CD1c-positive myeloid dendritic cell (primary cell): ENCODE results near the gene DOCK4.
A peak's percentile ranks its signal among the peaks of the same experiment; 100 is the strongest.

Experiments used
- DNase-seq: peaks from one replicate; pipeline ENCODE4 v3.0.0-alpha.2; 2016; ENCODE audit errors: extremely low spot score

Gene DOCK4

DNA sequence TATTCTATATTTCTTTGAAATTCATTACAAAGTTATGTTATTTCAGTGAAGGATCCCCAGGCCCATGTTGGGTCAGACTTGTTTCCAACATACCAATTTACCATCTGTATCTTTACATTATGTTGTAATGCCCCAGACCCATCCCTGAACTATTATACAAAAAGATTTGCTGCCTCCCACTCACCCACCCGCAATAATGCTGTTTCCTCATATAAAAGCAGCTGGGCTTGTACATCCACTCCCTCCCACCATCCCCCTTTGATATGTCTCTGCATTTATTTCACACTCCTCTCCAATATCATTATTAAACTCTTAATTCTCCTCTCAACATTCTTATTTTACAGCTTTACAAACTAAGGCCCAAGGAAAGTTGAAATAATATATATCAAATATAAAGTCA lies 153.7 kb downstream of the DOCK4 start:
- no peak for DNase-seq

DNA sequence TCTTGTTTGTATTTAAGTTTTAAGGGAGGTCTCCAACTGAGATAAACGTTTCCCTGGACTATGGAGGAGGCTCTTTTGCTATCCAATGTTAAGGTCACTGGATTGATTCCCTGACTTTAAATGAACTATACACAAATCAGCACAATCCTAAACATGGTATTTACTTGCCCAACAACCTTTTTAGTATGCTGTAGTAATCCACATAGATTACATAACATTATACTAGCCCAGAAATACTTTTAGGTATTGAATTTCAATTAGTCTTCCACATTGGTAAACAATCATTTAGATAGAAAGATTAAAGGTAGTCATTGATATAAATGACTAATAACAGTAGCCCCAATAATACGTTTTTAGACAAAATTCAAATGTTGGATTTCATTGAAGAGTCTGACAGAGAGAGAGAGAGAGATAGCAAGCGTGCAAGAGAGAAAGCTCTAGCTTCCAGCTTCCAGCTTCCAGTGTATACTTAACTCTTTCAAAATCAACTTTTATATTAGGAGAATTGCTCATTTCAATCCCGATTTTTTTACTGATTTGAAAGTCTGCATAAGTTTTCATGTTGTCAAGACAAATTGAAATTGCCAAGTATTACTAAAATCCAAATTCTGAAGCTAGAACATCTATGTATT lies 155.8 kb downstream of the DOCK4 start:
- no peak for DNase-seq

DNA sequence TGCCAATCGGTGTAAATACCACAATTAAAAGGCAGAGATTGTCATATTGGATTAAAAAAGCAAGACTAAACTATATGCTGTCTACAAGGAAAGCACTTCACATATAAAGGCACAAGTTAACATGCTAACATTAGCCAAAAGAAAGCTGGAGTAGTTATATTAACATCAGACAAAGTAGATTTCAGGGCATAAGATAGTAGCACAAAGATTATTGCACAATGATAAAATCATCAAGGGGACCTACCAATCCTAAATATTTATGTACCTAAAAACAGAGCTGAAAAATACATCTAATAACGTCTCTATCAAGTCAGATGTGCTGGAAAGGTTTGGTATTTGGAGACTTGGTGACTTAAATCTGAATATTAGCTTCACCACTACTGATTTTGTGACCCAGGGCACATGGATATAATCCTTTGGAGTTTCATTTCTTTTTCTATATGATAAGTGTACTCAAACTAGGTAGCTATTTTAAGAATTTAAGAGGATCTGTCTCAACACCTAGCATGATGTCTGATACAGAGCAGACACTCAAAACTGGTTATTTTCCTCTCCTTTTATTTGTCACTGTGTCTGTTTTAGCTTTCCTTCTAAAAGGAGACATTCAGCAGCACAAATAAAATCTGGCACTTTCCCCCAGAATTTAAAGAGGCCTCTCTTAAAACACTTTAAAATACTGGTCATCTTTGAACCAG lies 156.5 kb downstream of the DOCK4 start:
- DNase-seq = no peak

DNA sequence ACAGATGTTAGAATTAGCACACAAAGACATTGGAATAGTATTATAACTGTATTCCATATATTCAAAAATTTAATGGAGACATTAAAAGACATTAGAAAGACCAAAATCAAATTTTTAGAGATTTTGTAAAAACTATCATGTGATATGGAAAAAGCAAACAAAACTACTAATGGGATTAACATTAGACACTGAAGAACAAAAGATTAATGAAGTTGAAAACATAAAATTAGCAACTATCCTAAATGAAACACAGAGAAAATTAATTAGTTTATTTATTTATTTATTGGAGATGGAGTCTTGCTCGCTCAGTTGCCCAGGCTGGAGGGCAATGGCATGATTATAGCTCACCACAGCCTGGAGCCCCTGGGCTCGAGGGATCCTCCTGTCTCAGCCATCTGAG lies 158.8 kb downstream of the DOCK4 start:
- no peak for DNase-seq

DNA sequence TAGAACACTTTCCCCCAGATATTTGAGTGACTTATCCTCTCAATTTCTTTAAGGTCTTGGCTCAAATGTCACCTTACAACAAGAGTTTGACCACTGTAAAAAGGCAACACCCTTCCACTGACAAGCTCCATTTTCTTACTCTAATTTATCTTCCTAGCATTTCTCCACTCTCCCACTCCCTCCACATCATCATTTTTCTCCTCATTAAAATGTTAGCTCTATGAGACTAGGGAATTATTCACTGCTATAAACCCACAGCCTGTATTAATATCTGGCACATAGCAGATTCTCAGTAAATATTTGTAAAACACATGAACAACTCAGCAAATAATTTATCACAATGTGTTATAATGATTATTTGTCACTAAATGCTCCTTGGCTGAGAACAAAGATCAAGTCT lies 161.0 kb downstream of the DOCK4 start:
- DNase-seq = no peak

DNA sequence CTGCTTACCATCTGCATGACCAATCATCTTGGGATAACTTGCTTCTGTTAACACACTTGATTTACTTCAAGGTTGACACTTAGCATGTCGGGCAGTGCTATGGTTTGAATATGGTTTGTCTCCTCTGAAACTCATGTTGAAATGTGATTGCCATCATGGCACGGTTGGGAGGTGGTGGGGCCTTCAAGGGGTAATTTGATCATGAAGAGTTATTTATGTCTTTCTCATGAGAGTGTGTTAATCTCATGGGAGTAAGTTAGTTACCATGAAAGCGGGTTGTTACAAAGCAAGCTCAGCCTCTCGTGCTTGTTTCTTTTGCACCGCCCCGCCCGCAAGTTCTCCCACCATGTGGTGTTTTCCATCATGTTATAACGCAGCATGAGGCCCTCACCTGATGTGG lies 163.6 kb downstream of the DOCK4 start:
- no peak for DNase-seq

DNA sequence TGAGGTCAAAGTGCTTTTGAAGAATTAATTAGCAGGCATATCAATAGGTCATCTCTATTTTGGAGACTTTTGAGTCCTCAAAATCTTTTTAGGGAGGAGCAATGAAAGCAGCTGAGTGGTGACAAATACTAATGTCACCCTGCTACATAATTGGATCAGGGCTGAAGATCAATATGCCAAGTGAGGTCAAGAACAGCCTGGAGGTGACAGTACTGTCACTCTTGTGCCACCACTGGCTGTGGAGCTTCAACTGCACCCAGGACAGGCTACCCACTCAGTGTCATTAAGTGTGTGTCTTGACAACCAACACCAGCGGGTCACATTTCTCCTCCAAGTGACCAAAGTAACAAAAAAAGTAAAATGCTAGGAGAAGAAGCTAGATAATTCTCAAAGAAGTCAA lies 167.8 kb downstream of the DOCK4 start:
- no peak for DNase-seq

DNA sequence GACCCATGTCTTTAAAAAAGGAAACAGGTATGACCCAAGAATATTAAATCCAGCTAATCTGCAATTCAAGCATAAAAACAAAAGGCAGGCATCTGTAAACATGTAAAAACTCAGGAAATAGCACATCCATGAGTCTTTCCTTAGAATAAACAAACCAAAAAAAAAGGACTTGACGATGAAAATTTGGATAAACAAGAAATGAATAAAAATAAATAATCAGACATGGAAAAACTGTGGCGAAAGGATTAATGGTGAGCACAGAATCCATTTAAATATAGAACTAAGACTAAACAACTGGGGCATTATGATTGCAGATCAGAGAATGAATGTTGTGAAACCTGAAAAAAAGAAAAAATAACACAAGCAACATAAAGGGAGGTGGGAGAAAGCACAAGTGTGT lies 170.1 kb downstream of the DOCK4 start:
- no peak for DNase-seq

DNA sequence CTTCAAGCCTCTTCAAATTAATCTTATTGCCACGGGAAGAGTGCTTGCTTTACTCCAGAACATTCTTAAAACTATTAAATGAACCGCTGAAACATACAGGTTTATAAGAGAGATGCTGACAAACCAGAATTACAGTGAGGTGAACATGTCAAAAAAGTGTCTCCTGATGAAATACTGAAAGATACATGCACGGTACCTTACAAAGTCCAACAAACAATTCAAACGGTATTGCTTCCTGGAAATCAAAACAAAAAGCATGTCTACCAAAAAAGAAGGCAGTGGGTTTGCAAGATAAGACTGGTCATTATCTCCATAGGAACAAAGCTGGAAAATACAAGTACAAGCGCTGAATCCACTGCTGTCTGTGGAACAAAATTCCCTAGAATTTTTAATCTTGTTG lies 174.5 kb downstream of the DOCK4 start:
- no peak for DNase-seq

DNA sequence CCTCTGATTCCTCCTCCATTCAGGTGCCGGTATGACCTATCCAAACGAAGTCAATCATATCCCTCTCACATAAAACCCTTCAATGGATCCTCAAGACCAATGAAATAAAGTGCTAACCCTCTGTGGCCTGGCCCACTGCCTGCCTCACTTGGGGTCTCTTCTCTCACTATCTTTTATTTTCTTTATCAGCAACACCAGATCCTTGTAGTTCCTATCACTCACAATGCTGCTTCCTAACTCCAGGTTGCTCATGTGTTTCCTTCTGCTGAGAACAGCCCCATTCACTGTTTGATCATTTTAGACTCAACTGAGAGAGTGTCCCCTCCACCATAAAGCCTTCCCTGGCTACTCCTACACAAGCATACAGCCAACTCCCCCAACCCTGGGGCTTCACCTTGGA lies 180.6 kb downstream of the DOCK4 start:
- no peak for DNase-seq

DNA sequence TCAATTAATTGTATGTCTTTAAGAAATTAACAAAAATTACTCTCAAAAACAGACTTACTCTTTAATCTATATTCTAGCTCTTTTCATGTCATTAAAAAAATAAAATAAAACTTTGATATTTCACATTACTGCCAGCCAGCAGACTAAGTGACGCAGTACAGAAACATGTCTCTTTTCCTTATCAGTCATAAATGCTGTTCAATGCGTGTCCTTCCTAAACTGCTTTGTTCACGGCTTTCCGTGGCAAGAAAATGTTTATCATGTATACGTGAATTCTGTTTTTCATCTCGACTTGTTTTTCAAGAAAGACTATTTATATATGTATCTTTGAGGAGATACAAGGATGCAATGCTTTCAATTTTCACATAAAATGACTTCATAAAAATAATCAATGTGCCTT lies 182.4 kb downstream of the DOCK4 start:
- DNase-seq = no peak

DNA sequence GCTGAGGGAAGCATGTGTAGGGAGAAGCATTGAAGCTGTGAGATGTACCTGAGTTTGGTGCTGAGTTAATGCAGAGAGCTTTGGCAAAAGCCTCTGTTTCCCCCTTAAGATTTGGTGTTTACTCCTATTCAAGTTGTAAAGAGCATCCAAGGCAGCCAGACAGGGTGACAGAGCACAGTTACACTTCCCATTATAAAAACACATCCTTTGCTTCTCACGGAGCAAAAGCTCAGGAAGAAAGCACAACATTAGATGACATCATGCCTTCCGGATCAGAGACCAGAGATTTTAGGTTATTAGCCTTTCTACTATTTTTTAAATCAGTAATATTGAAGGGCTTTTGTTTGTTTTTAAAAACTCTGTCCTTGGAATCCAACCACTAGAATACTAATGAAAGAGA lies 182.9 kb downstream of the DOCK4 start:
- DNase-seq = no peak

DNA sequence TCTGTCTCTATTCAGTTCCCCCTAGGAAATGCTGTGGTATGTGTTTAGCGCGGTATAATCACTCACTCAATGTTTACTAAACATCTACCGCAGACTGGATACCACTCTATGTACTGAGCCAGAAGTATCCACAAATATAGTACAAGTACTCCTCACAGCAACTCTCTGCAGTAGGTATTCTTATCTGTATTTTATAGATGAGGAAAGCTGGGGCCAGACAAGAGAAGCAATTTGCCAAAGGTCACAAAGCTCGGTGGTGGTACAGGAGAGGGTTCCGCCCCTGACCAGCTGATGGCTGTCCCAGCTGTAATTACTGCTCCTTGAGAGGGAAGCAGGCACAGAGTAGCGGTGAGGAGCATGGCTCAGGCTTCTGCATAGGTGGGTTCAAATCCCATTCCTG lies 184.1 kb downstream of the DOCK4 start:
- DNase-seq = no peak

DNA sequence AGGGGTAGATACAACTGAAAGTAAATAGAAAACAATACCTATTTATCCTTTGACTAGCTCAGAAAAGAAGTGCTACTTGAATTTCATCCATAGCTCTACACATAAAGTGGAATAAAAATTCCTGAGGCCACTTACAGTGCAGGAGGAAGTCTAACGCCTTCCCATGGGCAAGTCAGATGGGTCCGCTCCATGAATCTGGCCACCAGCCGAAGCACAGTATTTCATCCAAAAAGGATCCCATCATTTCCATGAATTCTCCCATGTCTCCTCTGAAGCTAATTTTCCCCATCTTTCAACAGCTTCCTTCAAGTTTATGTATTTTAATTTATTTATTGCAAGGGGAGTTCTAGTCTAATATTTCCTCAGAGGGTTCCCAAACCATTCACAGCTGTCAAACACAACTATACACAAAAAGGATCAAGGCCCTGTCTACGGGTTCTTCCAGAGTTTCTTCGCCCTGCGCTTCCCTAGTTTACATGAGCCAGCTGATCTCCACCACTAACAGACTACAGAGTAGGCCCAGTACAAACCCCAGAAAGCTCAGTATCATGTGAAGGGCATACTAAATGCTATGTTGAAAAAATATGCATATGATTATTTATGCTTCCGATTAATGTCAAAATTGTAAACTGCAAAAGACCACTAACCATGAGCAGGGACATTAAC lies 184.7 kb downstream of the DOCK4 start:
- DNase-seq = no peak

DNA sequence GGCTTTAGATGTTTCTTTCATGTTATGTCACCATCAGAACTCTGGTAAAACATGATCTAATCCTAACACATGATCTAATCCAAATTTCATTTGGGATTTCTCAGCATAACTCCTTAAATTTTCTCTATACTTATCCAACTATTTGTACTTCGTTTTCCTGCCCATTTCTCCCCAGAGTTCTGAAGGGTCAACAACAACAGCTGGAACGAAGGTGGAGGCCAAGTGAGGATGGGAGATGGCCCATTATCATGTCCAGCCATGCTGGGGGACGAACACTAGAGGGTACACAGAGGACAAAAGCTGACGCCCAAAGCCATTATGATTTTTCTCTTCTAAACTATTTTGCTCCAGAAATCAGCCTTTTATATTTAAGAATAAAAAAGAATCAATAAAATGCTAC lies 185.4 kb downstream of the DOCK4 start:
- DNase-seq = no peak

DNA sequence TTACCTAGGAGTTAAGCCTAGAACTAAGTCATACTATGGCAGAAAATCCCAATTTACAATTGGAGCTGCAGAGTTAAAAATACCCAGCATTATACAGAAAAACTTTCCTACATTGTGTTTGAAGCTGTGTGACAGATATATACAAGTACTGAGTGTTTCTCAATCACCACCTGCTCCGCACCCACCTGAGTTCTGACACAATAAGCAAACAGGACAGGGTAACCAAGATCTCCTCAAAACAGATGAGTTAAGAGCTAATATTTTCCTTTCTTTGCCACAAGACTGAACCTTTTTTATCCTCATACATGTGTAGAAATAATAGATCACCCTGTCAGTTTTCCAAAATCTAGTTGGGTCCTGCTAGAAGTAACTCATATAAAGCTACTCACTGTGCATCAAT lies 186.3 kb downstream of the DOCK4 start:
- DNase-seq = no peak

DNA sequence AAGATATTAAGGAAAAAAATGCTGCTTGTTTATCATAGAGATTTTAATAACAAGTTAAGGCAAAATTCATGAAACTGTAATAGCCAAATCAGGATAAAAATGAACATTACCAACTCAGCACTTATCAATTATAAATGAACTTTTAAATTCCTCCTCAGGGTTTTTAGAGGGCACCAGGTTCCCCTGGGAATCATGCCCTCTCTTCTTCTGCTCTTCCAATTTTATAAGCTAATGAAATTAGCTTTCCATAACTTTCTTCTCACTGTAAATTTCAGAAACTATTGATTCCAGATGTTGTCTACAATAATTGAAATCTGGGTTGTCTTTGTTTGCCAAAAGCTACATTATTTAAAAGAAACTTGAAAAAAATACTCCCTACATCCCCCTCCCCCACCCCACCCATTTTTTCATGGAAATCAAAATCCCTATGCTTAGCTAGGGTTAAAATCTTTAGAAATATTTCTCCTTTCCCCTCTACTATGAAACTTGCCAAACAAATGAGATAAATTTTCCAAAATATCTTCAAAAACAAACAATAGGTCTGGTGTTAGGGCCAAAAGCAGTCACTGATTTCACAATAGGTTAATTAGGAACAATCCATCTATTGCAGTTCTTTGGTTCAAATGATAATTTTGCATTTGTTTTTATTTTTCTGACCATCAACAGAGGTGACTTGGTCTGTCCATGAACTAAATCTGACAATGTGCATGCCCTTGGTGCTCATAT lies 187.7 kb downstream of the DOCK4 start:
- no peak for DNase-seq

DNA sequence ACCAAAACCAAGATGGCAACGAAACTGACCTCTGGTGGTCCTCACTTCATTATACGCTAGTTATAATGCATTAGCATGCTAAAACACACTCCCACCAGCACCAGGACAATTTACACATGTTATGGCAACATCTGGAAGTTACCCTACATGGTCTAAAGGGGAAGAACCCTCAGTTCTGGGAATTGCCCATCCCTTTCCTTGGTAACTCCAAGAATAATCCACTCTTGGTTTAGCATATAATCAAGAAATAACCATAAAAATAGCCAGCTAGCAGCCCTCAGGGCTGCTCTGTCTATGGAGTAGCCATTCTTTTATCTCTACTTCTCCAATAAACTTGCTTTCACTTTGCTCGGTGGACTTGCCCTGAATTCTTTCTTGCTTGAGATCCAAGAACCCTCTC lies 191.1 kb downstream of the DOCK4 start:
- DNase-seq = no peak

DNA sequence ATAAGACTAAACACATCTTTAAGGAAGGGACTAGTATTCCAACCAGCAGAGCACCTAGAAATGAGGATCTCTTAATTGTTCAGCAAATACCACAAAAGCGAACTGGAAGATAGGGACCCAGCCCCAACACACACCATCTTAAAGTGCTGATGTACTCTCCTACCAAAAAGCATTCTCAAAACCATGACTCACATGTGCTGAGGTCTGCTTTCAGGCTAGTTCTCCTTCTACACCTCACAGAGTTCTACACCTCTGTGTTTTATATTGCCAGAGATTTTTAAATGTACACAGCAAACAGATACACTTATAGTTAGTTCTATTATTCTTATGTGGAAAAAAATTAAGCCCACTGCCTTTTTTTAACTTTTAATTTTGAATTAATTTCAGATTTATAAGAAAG lies 191.9 kb downstream of the DOCK4 start:
- no peak for DNase-seq

DNA sequence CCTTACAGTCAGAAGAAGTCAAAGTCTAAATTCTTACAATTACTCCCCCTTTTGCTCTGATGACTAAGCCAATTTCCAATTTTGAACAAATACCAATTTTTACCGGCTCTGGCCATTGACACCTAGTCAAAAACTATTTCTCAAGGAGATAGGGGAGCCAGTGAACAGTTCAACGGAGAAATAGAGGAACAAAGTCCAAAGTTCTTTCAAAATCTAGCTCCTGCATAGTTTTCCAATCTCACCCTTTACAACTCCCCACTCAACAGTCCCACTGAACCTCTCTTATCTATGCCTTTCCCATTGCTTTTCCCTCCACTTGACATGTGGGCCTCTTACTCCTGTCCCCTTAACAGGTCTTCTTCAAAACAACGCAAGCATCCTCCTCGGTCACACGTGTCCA lies 192.9 kb downstream of the DOCK4 start:
- DNase-seq = no peak

DNA sequence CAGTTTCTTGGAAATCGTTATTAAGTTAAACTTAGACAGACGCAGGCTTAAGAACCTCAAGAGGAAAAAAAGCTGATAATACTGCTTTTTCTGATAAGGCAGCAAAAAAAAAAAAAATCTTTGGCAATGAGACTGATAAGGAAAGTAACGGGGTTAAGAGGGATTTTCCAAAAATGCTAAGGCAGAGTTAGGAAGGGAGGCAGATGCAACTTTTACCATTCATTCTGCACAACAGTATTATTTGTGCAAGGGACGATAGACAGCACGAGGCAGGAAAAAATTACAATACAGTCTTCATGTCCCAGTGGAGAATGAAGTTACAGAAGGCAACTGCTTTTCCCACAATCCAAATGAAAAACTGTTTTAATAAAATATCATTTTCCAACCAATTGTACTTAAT lies 194.0 kb downstream of the DOCK4 start:
- DNase-seq = no peak

DNA sequence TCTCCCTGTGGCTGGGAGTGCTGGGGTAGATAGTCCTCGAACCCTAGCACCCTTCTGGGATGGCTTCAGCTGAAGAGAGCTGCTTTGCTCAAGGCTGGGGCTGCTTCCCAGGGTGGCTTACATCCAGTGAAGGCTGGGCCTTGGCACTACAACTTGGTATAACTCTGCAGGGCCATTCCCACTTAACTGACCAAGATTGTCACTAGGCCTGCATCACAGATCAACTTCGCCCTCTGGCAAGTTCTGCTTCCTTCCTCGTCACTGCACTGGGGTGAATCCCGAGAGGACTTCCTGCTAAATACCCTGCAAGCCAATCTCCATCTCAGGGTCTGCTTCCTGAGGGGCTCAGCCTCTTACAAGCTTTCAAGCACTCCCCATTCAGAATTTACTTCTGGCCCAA lies 195.2 kb downstream of the DOCK4 start:
- no peak for DNase-seq

DNA sequence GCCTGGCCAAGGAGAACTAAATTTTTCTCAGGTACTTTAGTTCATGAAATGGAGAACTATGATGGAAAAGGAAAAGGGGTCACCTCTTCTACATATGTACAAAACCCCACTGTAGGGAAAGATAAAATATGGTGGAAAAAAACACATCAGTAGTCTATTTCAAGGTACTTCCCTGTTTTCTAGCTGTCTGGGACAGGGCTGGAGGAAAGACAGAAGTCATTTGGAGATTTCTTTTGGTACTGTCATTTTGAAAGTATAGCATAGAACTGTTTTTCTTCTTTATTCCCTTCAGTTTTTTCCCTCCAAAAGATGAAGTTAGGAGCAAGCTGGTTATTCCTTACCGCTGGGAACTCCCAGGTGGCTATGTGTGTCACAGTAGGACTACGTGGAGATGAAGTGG lies 196.1 kb downstream of the DOCK4 start:
- DNase-seq = peak; percentile 15
